Umbilical cord (tissue), 2 donors: ENCODE results near the gene CX3CL1. TPM values are rescaled to one million over a fixed set of nuclear protein-coding genes. Genes with fewer than 3 reads are reported as not detected.
"Not testable (repeated sequence)": the region's sequence is repeated elsewhere in the genome, so short reads cannot be mapped to it uniquely, and the experiment has no call there.

Experiments
- DNase-seq: peaks from one replicate; pipeline ENCODE4 v3.0.0-alpha.2; 2015; ENCODE audit warnings: low spot score
- total RNA-seq: library from RNA; depleted of rRNA; stranded (reverse); fragments of >200 nt; gene quantifications from one replicate; pipeline ENCODE4 v1.2.3, GENCODE V29; 2014; ENCODE audit warnings: low replicate concordance; ENCODE audit not compliant: insufficient read depth

CX3CL1 gene
- total RNA-seq, 1 donor from 2014 or later = 1.2 TPM

GRCh38 chr16:57382535-57383275 lies 10.4 kb downstream of the CX3CL1 start:
- DNase-seq = no peak

DNA sequence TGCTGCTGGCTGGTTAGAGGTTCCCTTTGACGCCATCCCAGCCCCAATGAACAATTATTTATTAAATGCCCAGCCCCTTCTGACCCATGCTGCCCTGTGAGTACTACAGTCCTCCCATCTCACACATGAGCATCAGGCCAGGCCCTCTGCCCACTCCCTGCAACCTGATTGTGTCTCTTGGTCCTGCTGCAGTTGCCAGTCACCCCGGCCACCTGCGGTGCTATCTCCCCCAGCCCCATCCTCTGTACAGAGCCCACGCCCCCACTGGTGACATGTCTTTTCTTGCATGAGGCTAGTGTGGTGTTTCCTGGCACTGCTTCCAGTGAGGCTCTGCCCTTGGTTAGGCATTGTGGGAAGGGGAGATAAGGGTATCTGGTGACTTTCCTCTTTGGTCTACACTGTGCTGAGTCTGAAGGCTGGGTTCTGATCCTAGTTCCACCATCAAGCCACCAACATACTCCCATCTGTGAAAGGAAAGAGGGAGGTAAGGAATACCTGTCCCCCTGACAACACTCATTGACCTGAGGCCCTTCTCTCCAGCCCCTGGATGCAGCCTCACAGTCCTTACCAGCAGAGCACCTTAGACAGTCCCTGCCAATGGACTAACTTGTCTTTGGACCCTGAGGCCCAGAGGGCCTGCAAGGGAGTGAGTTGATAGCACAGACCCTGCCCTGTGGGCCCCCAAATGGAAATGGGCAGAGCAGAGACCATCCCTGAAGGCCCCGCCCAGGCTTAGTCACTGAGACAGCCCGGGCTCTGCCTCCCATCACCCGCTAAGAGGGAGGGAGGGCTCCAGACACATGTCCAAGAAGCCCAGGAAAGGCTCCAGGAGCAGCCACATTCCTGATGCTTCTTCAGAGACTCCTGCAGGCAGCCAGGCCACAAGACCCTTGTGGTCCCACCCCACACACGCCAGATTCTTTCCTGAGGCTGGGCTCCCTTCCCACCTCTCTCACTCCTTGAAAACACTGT lies 11.3 kb downstream of the CX3CL1 start:
- DNase-seq = peak; percentile 87

DNA sequence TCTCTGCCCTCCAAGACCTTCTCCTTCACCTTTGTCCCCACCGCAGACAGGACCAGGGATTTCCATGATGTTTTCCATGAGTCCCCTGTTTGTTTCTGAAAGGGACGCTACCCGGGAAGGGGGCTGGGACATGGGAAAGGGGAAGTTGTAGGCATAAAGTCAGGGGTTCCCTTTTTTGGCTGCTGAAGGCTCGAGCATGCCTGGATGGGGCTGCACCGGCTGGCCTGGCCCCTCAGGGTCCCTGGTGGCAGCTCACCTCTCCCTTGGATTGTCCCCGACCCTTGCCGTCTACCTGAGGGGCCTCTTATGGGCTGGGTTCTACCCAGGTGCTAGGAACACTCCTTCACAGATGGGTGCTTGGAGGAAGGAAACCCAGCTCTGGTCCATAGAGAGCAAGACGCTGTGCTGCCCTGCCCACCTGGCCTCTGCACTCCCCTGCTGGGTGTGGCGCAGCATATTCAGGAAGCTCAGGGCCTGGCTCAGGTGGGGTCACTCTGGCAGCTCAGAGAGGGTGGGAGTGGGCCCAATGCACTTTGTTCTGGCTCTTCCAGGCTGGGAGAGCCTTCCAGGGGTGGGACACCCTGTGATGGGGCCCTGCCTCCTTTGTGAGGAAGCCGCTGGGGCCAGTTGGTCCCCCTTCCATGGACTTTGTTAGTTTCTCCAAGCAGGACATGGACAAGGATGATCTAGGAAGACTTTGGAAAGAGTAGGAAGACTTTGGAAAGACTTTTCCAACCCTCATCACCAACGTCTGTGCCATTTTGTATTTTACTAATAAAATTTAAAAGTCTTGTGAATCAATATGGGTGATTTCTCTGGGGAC lies 12.2 kb downstream of the CX3CL1 start:
- DNase-seq = no peak

DNA sequence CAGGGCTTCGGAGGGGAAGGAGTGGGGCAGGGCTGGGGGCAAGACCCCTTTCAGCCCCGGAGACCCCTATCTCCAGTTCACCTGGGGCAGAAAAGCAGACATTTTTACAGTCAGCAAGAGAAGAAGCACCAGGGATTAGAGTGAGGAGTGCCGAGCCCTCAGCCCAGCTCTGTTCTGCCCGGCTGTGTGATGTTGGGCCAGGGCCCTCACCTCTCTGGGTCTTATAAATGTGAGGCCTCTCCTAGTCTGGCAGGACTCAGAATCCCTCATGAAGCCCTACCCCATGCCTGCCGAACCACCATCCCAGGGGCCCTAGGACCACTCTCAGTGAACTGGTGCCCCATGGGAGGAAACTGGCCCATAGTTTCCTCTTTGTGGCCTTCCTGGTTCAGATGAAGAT lies 12.8 kb downstream of the CX3CL1 start:
- no peak for DNase-seq

GRCh38 chr16:57386381-57386951 lies 14.2 kb downstream of the CX3CL1 start:
- DNase-seq = no peak

DNA sequence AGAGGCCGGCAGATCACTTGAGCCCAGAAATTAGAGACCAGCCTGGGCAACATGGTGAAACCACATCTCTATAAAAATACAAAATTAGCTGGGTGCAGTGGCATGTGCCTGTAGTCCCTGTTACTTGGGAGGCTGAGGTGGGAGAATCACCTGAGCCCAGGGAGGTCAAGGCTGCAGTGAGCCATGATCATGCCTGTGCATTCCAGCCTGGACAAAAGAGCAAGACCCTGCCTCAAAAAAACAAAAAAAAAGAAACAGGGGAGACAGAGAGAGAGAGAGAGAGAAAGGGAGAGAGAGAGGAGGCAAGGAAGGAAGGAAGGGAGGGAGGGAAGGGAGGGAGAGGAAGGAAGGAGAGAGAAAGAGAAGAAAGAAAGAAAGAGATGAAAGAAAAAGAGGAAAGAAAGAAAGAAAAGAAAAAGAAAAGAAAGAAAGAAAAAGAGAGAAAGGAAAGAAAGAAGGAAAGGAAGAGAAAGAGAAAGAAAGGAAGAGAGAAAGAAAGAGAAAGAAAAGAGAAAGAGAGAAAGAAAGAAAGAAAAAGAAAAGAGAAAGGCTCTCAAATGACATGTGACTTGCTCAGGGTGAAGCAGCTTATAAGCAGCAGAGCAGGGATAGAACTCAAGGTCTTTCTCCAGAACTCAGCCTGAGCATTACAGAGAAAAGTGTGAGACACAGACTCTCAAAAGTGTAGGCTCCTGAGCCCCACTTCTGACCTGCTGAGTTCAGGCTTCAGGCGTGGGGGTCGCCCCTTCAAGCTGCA lies 15.5 kb downstream of the CX3CL1 start:
- DNase-seq = no peak

DNA sequence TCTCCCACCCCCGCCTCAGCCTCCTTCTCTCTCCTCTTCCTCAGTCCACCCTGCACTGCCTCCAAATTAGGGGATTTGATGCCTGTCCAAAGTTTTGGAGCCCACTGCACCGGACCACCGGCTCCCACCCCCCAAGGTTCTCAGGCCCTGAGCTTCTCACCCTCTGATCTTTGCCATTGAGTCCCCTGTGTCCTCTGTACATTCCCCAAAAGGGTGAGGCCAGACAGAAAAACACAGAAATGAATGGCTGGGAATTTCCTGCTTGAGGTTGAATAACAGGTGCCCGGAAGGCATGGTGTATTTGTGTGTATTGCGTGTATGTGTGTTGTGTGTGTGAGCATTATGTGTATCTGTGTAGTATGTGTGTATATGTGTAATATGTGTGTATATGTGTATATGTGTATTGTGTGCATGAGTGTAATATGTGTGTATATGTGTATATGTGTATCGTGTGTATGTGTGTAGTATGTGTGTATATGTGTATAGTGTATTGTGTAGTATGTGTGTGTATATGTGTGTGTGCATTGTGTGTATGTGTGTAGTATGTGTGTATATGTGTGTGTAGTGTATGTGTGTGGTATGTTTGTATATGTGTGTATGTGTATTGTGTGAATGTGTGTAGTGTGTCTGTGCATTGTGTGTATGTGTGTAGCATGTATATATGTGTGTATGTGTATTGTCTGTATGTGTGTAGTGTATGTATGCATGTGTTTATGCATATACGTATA lies 16.2 kb downstream of the CX3CL1 start:
- DNase-seq = no peak

- DNase-seq = no peak
These were observed 16.8 kb downstream of the CX3CL1 start for GRCh38 chr16:57389087-57389468.

GRCh38 chr16:57390636-57391295 lies 18.5 kb downstream of the CX3CL1 start:
- no peak for DNase-seq

- no peak for DNase-seq
These were observed 19.0 kb downstream of the CX3CL1 start for GRCh38 chr16:57391300-57391699.

- DNase-seq = no peak
These were observed 19.4 kb downstream of the CX3CL1 start for GRCh38 chr16:57391708-57392107.

GRCh38 chr16:57392694-57393093 lies 20.4 kb downstream of the CX3CL1 start:
- no peak for DNase-seq

GRCh38 chr16:57394444-57394843 lies 22.2 kb downstream of the CX3CL1 start:
- DNase-seq = no peak

DNA sequence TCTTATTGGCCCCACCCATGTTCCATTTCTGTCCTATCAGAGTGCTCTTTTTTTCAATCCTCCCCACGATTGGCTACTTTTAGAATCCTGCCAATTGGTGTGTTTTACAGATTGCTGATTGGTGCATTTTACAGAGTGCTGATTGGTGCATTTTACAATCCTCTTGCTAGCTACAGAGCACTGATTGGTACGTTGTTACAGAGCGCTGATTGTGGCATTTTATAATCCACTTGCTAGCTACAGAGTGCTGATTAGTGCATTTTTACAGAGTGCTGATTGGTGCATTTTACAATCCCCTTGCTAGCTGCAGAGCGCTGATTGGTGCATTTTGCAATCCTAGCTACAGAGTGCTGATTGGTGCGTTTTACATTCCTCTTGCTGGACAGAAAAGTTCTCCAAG lies 22.7 kb downstream of the CX3CL1 start:
- DNase-seq = no peak

- no peak for DNase-seq
These were observed 24.5 kb downstream of the CX3CL1 start for GRCh38 chr16:57396786-57397185.

GRCh38 chr16:57397493-57397892 lies 25.2 kb downstream of the CX3CL1 start:
- not testable (repeated sequence) for DNase-seq

DNA sequence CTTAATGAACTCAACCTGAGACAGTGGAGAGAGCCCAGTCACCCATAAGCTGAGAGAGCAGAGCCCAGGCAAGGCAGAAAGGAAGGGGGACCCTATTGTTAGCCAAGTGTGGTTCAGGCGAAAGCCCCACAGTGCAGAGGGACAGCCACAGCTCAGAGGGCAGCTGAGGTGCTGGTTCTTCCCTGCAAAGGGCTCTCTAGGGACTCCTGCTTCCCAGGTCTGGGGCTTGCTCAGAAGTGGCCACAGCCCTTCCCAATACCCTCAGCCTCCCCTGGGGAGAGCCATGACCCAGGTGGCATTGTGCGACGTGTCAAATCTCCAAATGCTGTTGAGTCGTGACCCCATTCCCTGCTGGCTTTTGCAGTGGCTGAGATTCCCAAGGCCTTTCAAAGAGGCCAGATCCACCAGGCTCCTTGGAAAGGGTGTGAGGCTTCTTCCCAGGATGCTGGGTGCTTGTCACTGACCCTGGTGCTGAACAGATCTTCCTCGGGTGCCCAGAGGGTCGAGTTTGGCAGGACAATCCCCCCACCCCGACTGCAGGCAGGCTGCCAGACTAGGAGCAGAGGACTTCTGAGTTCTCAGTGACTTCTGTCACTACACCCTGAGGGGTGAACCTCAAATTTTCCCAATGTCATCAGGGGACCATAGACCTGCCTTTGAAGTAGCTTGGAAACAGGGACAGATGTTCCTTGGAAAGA lies 29.8 kb downstream of the CX3CL1 start:
- DNase-seq = no peak

- no peak for DNase-seq
These were observed 31.9 kb downstream of the CX3CL1 start, which contains the start of gene CCL17 for GRCh38 chr16:57403965-57404817. Gene CCL17, plus strand, starts transcription at chr16:57404767. Its CDS starts 9,166 bp downstream, at chr16:57413933.
